KOPT-K1 (cell line): ENCODE measurements around the gene NRXN3.

ENCODE experiments used
- H3K27ac ChIP-seq: fragments of 200-600 bp; sonication (generic); 2 replicates; pipeline ENCODE4 v1.5.1; 2016; ENCODE audit warnings: antibody characterized with exemption, mild to moderate bottlenecking, low read depth, low read length; ENCODE audit not compliant: poor library complexity, severe bottlenecking
- H3K36me3 ChIP-seq: fragments of 200-600 bp; sonication (generic); 2 replicates; pipeline ENCODE4 v1.5.1; 2017; ENCODE audit warnings: antibody characterized with exemption, mild to moderate bottlenecking, low read length, moderate library complexity; ENCODE audit not compliant: insufficient read depth
- H3K9me3 ChIP-seq: fragments of 200-600 bp; sonication (generic); 2 replicates; pipeline ENCODE4 v1.5.1; 2017; ENCODE audit warnings: antibody characterized with exemption, low read length, mild to moderate bottlenecking; ENCODE audit not compliant: insufficient read depth, poor library complexity, severe bottlenecking

Gene NRXN3

DNA sequence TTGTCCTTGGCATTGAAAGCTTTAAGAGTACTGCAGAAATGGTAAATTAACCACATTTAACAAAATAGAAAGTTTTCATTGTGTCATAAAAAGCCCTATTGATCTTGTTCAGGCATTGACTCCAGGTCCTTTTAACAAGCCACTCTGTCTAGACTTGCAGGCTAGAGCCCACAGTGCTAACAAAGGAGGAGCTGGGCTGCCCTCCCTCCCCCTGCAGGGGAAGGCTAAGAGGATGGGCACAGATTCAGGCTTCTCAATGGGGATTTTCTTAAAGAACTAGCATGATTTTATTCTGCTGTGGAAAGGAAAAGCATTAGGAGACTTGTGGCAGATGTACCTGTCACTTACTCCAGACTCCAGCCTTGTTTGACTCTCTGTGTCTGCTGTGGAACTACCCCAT is 463.6 kb downstream of the NRXN3 start:
- no peaks in the 10 kb centered on the region for H3K36me3 ChIP-seq

DNA sequence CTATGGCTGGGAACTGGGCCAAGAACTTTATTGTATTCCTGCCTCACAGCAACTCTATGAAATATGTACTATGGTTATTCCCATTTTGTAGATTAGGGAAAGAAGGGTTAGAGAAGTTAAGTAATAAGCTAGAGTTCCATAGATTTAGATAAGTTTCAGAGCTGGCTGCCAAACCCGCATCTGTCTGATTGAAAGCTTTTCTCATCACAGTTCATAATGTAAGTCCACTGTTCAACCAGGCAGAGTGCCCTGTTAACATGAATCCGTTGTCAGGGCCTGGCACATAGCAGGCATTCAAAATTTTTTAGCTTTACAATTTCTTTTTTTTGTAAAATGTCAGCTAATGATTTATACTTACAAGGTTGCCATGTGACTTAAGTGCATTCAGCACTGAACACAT is 467.3 kb downstream of the NRXN3 start:
- Histone ChIP-seq H3K9me3 (no peaks in the 10 kb centered on the region), H3K27ac (no peak overlapping the region), H3K36me3 (no peaks in the 10 kb centered on the region)

More for the DNA sequence above, 463.6 kb downstream of the NRXN3 start:
- no peak overlapping the region for H3K27ac ChIP-seq
- H3K9me3 ChIP-seq, result no peaks in the 10 kb centered on the region

DNA sequence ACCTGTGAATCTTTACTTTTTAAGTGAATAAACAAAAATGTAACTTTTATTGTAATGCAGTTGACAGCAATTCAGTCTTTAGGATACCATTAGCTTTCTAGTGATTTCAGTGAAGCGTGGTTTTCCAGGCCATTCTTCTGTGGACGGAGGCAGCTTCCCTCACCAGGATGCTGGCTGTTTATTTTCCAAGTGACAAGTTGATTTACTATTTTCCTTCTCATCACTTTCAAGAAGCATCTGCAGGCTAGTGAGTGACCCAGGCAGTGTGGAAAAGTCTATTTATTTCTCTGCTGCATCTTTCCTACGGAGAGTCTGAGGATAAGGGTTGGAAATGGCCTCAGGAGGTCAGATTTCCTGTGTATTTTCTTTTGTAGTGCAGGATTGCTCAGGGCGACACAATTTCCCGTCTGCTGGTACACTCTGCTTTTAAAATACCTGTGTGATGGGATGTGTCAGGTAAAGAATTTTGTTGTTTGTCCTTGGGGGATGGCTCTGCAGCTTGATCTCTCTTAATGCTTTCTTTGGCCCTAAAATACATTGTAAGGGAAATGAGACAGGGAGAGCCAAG is 467.8 kb downstream of the NRXN3 start:
- Histone ChIP-seq H3K36me3 (no peaks in the 10 kb centered on the region), H3K9me3 (no peaks in the 10 kb centered on the region), H3K27ac (no peak overlapping the region)

DNA sequence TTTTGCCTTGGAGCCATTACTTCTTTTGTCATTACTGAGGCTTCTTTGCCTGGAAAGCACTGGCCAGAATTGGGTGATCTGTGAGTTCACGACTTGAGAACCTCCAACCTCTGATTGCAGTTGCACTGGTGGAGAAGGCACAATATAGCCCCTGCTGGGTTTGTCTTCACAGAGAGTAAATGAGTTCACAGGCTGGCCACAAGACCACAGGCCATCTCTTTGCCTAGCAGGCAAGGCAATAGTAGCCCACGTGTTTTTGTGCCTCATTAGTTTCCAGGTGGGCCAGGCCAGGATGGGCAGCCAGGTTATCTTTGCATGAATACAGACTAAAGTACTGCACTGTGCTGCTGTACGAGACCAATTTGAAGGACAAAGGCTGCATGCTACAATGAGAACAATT is 468.8 kb downstream of the NRXN3 start:
- Histone ChIP-seq H3K9me3 (no peaks in the 10 kb centered on the region), H3K36me3 (no peaks in the 10 kb centered on the region), H3K27ac (no peak overlapping the region)

DNA sequence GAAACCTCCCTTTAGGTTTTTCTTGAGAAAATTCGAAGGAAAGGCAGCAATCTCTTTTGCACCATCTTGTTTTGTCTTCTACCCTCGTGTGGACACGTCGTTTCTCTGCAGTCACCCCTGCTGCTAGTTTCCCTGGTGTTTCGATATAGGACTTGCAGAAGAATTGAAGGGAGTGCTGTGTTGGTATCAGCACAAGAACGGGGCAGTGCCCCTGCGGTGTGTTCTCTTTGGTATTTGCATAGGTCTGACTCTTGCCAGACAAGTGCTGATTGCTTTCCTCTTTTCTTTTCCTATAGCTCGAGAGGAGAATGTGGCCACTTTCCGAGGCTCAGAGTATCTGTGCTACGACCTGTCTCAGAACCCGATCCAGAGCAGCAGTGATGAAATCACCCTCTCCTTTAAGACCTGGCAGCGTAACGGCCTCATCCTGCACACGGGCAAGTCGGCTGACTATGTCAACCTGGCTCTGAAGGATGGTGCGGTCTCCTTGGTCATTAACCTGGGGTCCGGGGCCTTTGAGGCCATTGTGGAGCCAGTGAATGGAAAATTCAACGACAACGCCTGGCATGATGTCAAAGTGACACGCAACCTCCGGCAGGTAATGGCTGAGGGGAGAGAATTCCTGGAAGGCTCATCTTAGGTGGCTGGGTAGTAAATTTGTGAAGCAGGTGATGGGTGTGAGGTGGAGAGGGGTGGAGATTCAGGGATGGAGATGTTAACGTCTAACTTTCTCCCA is 474.8 kb downstream of the NRXN3 start:
- Histone ChIP-seq H3K9me3 (no peaks in the 10 kb centered on the region), H3K27ac (no peak overlapping the region), H3K36me3 (no peaks in the 10 kb centered on the region)

DNA sequence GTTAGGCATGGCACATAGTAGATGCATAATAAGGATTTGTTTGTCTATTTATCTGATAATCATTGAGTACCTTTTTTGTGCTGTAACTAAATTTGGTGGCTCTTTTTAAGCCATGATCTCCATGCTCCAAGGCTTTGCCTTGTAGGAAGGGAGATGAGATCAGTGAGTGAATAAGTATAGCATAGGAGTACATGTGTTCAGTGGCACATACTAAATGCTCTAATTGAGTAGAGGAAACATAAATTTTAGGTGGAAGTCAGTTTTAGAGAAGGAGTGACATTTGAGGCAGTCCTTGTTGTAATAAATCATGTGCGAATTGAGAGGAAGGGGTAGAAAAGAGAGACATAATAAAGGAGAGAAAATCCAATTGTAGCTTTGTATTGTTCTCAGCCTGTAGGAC is 482.6 kb downstream of the NRXN3 start:
- H3K9me3 ChIP-seq, result no peaks in the 10 kb centered on the region

DNA sequence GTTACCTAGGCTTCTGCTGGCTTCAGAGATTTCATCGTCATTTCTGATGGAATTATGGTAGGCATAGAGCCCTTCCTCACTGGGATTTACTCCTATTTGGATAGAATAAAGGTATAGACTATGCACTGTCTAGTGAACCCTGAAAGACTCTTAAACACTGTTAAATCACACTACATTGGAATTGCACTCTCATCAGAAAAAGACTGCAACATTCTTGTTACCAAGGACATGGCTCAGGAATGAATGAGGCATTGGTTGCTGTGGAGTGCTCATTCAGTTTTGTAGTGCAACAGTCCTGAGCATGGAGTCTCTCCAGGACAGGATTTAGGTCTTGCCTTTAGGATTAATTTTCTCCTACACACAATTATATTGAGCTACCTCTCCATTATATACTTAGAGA is 483.0 kb downstream of the NRXN3 start:
- no peak overlapping the region for H3K27ac ChIP-seq
- no peaks in the 10 kb centered on the region for H3K36me3 ChIP-seq
- H3K9me3 ChIP-seq, result no peaks in the 10 kb centered on the region

More for the DNA sequence above, 482.6 kb downstream of the NRXN3 start:
- Histone ChIP-seq H3K27ac (no peak overlapping the region), H3K36me3 (no peaks in the 10 kb centered on the region)

- H3K36me3 ChIP-seq, result no peaks in the 10 kb centered on the region
- no peaks in the 10 kb centered on the region for H3K9me3 ChIP-seq
- no peak overlapping the region for H3K27ac ChIP-seq
These were observed 487.3 kb downstream of the NRXN3 start for GRCh38 chr14:78657451-78657850.

DNA sequence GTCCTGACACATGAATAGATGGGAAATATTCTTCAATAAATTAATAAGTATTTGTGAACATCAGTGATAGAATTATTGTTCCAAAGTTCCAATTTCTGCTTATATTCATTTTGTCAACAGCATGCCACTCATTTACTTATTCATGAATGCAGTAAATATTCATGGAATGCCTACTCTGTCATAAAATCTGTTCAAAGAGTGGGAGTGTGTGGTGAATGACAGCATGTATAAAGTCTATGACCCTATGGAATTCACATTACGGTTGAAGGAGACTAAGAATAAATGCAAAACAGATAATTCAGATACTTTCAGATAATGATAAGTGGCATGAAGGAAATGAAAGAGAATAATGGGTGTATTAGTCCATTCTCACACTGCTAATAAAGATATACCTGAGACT is 494.7 kb downstream of the NRXN3 start:
- no peaks in the 10 kb centered on the region for H3K9me3 ChIP-seq
- no peak overlapping the region for H3K27ac ChIP-seq
- H3K36me3 ChIP-seq, result no peaks in the 10 kb centered on the region

DNA sequence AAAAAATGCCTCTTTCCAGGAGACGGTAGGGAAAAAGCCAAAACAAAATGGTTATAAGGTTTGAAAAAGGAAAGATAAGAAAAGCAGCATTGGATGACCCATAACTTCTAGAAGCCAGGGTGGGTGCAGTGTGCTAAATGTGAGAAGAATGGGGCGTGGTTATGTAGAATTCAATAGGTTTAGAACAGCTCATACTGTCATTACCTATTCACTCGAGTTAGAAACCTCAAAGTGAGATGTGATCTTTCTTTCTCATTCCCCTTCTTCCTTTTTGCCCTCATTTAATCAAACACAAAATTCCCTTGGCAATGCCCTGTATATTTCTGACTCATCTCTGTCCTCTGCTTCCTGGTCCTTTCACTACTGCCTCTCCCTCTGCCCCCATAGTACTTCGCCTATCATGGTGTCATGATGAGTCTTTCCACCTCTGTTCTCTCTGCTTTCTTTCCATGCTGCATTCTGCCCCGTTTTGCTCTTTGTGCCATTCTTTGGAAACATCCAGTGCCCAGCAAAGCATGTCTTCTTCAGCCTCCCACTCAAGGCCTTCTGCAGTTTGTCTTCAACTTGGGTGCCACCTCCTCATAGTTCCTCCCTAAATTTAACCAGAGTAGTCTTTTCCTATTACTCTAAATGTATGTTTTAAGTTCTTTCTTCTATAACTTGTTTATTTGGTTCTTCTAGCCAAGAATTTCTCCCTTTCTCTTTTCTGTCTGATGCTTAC is 496.3 kb downstream of the NRXN3 start:
- H3K9me3 ChIP-seq, result no peaks in the 10 kb centered on the region
- no peak overlapping the region for H3K27ac ChIP-seq
- H3K36me3 ChIP-seq, result no peaks in the 10 kb centered on the region

GRCh38 chr14:78667141-78667540 is 497.0 kb downstream of the NRXN3 start:
- H3K36me3 ChIP-seq, result no peaks in the 10 kb centered on the region
- no peak overlapping the region for H3K27ac ChIP-seq
- H3K9me3 ChIP-seq, result no peaks in the 10 kb centered on the region

DNA sequence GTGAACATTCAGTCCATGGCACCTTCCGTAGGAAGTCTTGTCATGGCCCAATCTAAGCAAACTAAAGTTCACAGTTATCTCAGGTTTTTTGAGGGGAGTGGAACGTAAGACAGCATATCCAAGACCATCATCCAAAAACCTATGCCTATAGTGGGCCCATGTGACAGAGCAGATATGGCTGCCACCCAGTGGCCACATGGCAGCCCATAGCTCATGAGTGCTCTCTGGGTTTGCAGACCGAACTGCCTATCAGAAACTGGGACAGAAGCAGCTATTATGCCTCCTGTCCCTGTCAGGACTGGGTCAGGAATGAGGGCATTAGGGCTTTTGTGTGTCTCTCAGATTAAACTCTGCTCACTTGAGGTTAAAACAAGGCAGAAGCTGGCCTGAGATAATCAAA is 503.7 kb downstream of the NRXN3 start:
- Histone ChIP-seq H3K9me3 (no peaks in the 10 kb centered on the region), H3K27ac (no peak overlapping the region), H3K36me3 (no peaks in the 10 kb centered on the region)

DNA sequence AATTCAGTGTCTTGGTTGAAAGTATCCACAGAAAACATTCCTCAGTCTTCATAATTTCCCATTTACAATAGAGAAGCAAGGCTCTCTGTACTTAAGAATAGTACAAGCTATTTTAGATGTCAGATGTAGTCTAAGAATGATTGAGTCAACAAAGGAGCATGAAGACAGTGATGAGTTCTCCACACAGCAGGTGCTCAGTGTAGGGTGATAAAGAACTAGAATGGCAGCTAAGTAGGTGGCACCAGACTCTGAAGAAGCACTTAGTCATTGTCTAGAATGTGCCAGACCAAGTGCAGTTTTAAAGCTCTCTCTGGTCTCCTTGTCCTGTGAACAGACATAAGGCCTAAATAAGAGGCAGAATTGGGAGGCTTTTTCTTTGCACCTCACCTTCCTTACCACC is 504.6 kb downstream of the NRXN3 start:
- no peaks in the 10 kb centered on the region for H3K36me3 ChIP-seq
- H3K27ac ChIP-seq, result no peak overlapping the region
- no peaks in the 10 kb centered on the region for H3K9me3 ChIP-seq

GRCh38 chr14:78683206-78683605 is 513.0 kb downstream of the NRXN3 start:
- no peaks in the 10 kb centered on the region for H3K36me3 ChIP-seq
- H3K27ac ChIP-seq, result no peak overlapping the region
- H3K9me3 ChIP-seq, result no peaks in the 10 kb centered on the region

GRCh38 chr14:78683981-78684380 is 513.8 kb downstream of the NRXN3 start:
- H3K9me3 ChIP-seq, result no peaks in the 10 kb centered on the region
- H3K36me3 ChIP-seq, result no peaks in the 10 kb centered on the region
- no peak overlapping the region for H3K27ac ChIP-seq

DNA sequence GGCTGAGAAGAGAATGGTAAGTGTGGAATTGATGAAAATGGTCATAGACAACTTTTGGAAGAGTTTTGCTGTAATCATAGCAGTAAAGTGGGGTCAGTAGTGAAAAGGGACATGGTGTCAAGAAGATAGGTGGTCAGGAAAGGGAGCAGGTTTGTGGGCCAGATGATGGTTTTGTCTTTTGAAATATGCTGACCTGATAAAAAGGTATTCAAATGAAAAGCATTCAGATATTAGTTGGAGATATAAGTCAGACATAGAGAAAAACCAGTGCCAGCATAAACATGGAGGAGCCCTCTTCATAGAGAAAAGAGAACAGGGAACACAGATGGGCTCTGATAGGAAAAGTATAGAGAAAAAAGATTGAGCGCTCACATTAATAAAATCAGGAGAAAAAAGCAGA is 518.3 kb downstream of the NRXN3 start:
- H3K9me3 ChIP-seq, result no peaks in the 10 kb centered on the region
- H3K27ac ChIP-seq, result no peak overlapping the region

More for the DNA sequence above, 518.3 kb downstream of the NRXN3 start:
- no peaks in the 10 kb centered on the region for H3K36me3 ChIP-seq
